HEK293 (cell line): ENCODE results near the gene MTHFD1L.

Experiments
- CTCF ChIA-PET: fragments of 350-600 bp; formaldehyde crosslinking; extraction: SDS; loops from one replicate; lab custom pipeline; 2021; ENCODE audit warnings: antibody characterized with exemption; lab: Yijun Ruan, JAX
- POLR2A ChIA-PET: fragments of 300-600 bp; formaldehyde crosslinking; extraction: SDS; loops from one replicate; lab custom pipeline; 2020; ENCODE audit warnings: antibody characterized with exemption, inconsistent platforms; lab: Yijun Ruan, JAX
- H3K27ac ChIP-seq: fragments of 200-500 bp; sonication (Bioruptor generic); 2 replicates; pipeline ENCODE4 v1.5.1; 2014; ENCODE audit warnings: low read depth, low read length, control low read depth, inconsistent platforms; ENCODE audit errors: extremely low read depth
- H3K36me3 ChIP-seq, 2 experiments: fragments of 200-500 bp in 1 of 2; sonication (Bioruptor generic) in 1 of 2; 1 replicate in 1 of 2; 2 replicates in 1 of 2; pipeline ENCODE4 v1.5.1; 2014 to 2017; ENCODE audit warnings: inconsistent platforms in 2 of 2, low read length in 2 of 2; ENCODE audit not compliant: control insufficient read depth in 2 of 2, insufficient read depth in 1 of 2
- H3K4me1 ChIP-seq: fragments of 200-500 bp; sonication (Bioruptor generic); 2 replicates; pipeline ENCODE4 v1.5.1; 2014; ENCODE audit warnings: mild to moderate bottlenecking, low read length, inconsistent platforms; ENCODE audit not compliant: control insufficient read depth, insufficient read depth
- H3K4me3 ChIP-seq: 2 replicates; pipeline ENCODE4 v1.5.1; 2011; ENCODE audit warnings: low read depth, mild to moderate bottlenecking, control low read depth, low read length, moderate library complexity
- H3K9me3 ChIP-seq: fragments of 200-500 bp; sonication (Bioruptor generic); 2 replicates; pipeline ENCODE4 v1.5.1; 2014; ENCODE audit warnings: low read depth, low read length, inconsistent platforms; ENCODE audit not compliant: control insufficient read depth, insufficient read depth
- HOXA7 ChIP-seq: sonication (generic); formaldehyde crosslinking; IDR thresholded peaks from 2 replicates; pipeline ENCODE4 v1.8.1; 2022; ENCODE audit warnings: missing genetic modification reagents, borderline replicate concordance
- KLF10 ChIP-seq: fragments of 450-650 bp; IDR thresholded peaks from 2 replicates; pipeline ENCODE4 v1.5.1; 2018; ENCODE audit warnings: missing biosample characterization, mild to moderate bottlenecking, missing genetic modification characterization
- KLF7 ChIP-seq: fragments of 450-650 bp; formaldehyde crosslinking; IDR thresholded peaks from 2 replicates; pipeline ENCODE4 v1.5.1; 2016; ENCODE audit warnings: missing biosample characterization, missing genetic modification characterization, borderline replicate concordance
- MEIS1 ChIP-seq: sonication (generic); formaldehyde crosslinking; IDR thresholded peaks from 2 replicates; pipeline ENCODE4 v1.8.1; 2022; ENCODE audit warnings: missing genetic modification reagents, mild to moderate bottlenecking, borderline replicate concordance
- OVOL3 ChIP-seq: fragments of 450-650 bp; formaldehyde crosslinking; IDR thresholded peaks from 2 replicates; pipeline ENCODE4 v1.5.1; 2016; ENCODE audit warnings: missing biosample characterization, missing genetic modification characterization
- SETDB1 ChIP-seq: IDR thresholded peaks from one replicate; pipeline ENCODE4 v1.6.1; 2017; ENCODE audit warnings: mild to moderate bottlenecking, low read length, moderate library complexity, mixed read lengths; ENCODE audit not compliant: insufficient read length
- SP7 ChIP-seq: fragments of 450-650 bp; formaldehyde crosslinking; IDR thresholded peaks from 2 replicates; pipeline ENCODE4 v1.5.1; 2016; ENCODE audit warnings: missing biosample characterization, missing genetic modification characterization
- TRIM28 ChIP-seq: IDR thresholded peaks from 2 replicates; pipeline ENCODE4 v1.6.1; 2011; ENCODE audit warnings: low read length, control low read depth, borderline replicate concordance
- WT1 ChIP-seq: fragments of 450-650 bp; formaldehyde crosslinking; IDR thresholded peaks from 2 replicates; pipeline ENCODE4 v1.5.1; 2016; ENCODE audit warnings: missing biosample characterization, missing genetic modification characterization
- ZEB2 ChIP-seq: fragments of 450-650 bp; formaldehyde crosslinking; IDR thresholded peaks from 2 replicates; pipeline ENCODE4 v1.5.1; 2016; ENCODE audit warnings: missing biosample characterization, missing genetic modification characterization
- ZNF133 ChIP-seq: fragments of 450-650 bp; formaldehyde crosslinking; IDR thresholded peaks from 2 replicates; pipeline ENCODE4 v1.5.1; 2016; ENCODE audit warnings: missing biosample characterization, missing genetic modification characterization
- ZNF146 ChIP-seq: fragments of 450-650 bp; formaldehyde crosslinking; IDR thresholded peaks from 2 replicates; pipeline ENCODE4 v1.5.1; 2016; ENCODE audit warnings: missing biosample characterization, missing genetic modification characterization
- ZNF48 ChIP-seq: fragments of 450-650 bp; formaldehyde crosslinking; IDR thresholded peaks from 2 replicates; pipeline ENCODE4 v1.5.1; 2016; ENCODE audit warnings: missing biosample characterization, missing genetic modification characterization
- ZNF529 ChIP-seq: fragments of 450-650 bp; formaldehyde crosslinking; IDR thresholded peaks from 2 replicates; pipeline ENCODE4 v1.5.1; 2017; ENCODE audit warnings: missing genetic modification characterization, missing biosample characterization; ENCODE audit not compliant: insufficient replicate concordance
- ZNF544 ChIP-seq: fragments of 450-650 bp; formaldehyde crosslinking; IDR thresholded peaks from 2 replicates; pipeline ENCODE4 v1.5.0; 2017; ENCODE audit warnings: missing biosample characterization, missing genetic modification characterization
- ZNF549 ChIP-seq: fragments of 450-650 bp; IDR thresholded peaks from 2 replicates; pipeline ENCODE4 v1.5.1; 2018; ENCODE audit warnings: missing biosample characterization, missing genetic modification characterization, mild to moderate bottlenecking, inconsistent platforms, moderate library complexity
- ZNF610 ChIP-seq: fragments of 450-650 bp; formaldehyde crosslinking; IDR thresholded peaks from 2 replicates; pipeline ENCODE4 v1.5.1; 2016; ENCODE audit warnings: missing biosample characterization, missing genetic modification characterization, borderline replicate concordance
- ZNF621 ChIP-seq: fragments of 450-650 bp; formaldehyde crosslinking; IDR thresholded peaks from 2 replicates; pipeline ENCODE4 v1.5.1; 2017; ENCODE audit warnings: missing biosample characterization, missing genetic modification characterization
- ZNF658 ChIP-seq: fragments of 450-650 bp; formaldehyde crosslinking; IDR thresholded peaks from 2 replicates; pipeline ENCODE4; 2016; ENCODE audit warnings: missing biosample characterization, missing genetic modification characterization
- ZNF768 ChIP-seq: fragments of 450-650 bp; formaldehyde crosslinking; IDR thresholded peaks from 2 replicates; pipeline ENCODE4 v1.5.1; 2018; ENCODE audit warnings: missing biosample characterization, mild to moderate bottlenecking, missing genetic modification characterization
- ZNF776 ChIP-seq: fragments of 450-650 bp; formaldehyde crosslinking; IDR thresholded peaks from 2 replicates; pipeline ENCODE4 v1.5.0; 2017; ENCODE audit warnings: missing biosample characterization, missing genetic modification characterization, borderline replicate concordance
- TF ChIP-seq, protein P1 (sequence below): fragments of 450-650 bp; formaldehyde crosslinking; IDR thresholded peaks from 2 replicates; pipeline ENCODE4 v1.5.1; 2016; ENCODE audit warnings: missing biosample characterization, missing genetic modification characterization
- TF ChIP-seq, protein P2 (sequence below): fragments of 450-650 bp; formaldehyde crosslinking; IDR thresholded peaks from 2 replicates; pipeline ENCODE4 v1.5.1; 2016; ENCODE audit warnings: missing biosample characterization, missing genetic modification characterization
- TF ChIP-seq, protein P3 (sequence below): fragments of 450-650 bp; formaldehyde crosslinking; conservative IDR thresholded peaks from 2 replicates; pipeline ENCODE4 v1.5.1; 2016; ENCODE audit warnings: low read depth, missing biosample characterization, missing genetic modification characterization

MTHFD1L gene

DNA sequence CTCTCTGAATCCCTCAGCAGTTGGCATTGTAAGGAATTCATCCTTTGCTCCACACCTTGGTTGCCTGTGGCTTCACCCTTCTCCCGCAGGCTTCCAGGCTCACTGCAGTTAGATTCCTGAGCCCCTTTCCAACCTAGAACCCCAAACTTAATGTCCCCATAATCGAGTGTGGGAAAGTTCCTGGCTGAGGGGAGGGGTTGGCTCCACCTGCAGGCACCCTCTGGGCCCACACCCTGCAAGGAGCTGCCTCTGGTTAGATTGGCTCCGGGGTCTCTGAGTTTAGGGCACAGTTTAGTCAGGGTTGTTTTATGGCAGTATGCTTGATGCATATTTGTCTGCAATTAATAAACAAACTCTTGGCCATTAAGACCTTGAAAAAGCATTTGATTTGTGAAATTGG is 63.4 kb downstream of the MTHFD1L start:
- POLR2A ChIA-PET: no interaction called here
- Histone ChIP-seq H3K27ac (no peak overlapping the region), H3K36me3 (peaks cover 0 to 16% of the 10 kb centered on the region in 2 experiments; a peak in 2 of 3 replicates), H3K4me1 (no peaks in the 10 kb centered on the region), H3K4me3 (no peak overlapping the region), H3K9me3 (no peaks in the 10 kb centered on the region)
- TF ChIP-seq ZNF146 (tag by site-specific recombination): no peak
- TF ChIP-seq, protein P1, sequence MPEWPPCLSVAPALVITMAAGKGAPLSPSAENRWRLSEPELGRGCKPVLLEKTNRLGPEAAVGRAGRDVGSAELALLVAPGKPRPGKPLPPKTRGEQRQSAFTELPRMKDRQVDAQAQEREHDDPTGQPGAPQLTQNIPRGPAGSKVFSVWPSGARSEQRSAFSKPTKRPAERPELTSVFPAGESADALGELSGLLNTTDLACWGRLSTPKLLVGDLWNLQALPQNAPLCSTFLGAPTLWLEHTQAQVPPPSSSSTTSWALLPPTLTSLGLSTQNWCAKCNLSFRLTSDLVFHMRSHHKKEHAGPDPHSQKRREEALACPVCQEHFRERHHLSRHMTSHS: no peak
- TF ChIP-seq ZNF133: no peak
- no peak for TF ChIP-seq ZNF48 (tag by site-specific recombination)
- no peak for TF ChIP-seq HOXA7
- TF ChIP-seq ZNF776 (tag by site-specific recombination): no peak
- no peak for TF ChIP-seq SETDB1
- TF ChIP-seq, protein P2, sequence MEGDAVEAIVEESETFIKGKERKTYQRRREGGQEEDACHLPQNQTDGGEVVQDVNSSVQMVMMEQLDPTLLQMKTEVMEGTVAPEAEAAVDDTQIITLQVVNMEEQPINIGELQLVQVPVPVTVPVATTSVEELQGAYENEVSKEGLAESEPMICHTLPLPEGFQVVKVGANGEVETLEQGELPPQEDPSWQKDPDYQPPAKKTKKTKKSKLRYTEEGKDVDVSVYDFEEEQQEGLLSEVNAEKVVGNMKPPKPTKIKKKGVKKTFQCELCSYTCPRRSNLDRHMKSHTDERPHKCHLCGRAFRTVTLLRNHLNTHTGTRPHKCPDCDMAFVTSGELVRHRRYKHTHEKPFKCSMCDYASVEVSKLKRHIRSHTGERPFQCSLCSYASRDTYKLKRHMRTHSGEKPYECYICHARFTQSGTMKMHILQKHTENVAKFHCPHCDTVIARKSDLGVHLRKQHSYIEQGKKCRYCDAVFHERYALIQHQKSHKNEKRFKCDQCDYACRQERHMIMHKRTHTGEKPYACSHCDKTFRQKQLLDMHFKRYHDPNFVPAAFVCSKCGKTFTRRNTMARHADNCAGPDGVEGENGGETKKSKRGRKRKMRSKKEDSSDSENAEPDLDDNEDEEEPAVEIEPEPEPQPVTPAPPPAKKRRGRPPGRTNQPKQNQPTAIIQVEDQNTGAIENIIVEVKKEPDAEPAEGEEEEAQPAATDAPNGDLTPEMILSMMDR (tag by site-specific recombination): 0 out of 2 replicates have a peak, but pooled peaks have one; percentile 16
- CTCF ChIA-PET: interaction anchor here (0.6 to 2.9 kb wide), 13 partner anchors 10 to 1520 kb away, joined by 3 to 23 read pairs (median 4); no protein-coding TSS in a partner anchor

DNA sequence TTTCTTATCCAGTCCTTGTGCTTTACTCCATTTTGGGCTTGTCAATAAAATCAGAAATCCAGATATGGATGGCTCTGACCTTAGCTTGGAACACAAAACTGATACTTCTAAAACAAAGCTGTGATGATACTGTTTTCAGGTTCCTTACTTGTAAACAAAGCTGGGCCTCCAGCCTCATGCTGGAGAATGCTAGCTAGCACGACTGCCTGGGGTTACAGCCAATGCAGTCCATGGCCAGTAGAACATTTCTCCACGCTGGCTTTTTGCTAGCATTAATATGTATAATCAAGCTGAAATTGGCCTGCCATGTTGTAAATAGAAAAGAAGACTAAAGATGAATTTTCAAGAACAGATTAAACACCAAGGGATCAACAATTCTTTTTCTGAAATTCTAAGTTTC is 63.9 kb downstream of the MTHFD1L start:
- TF ChIP-seq KLF10 (tag by site-specific recombination) (no peak), SP7 (tag by site-specific recombination) (no peak), ZEB2 (no peak), ZNF529 (tag by site-specific recombination) (no peak), WT1 (no peak), KLF7 (tag by site-specific recombination) (no peak)
- TF ChIP-seq, protein P3, sequence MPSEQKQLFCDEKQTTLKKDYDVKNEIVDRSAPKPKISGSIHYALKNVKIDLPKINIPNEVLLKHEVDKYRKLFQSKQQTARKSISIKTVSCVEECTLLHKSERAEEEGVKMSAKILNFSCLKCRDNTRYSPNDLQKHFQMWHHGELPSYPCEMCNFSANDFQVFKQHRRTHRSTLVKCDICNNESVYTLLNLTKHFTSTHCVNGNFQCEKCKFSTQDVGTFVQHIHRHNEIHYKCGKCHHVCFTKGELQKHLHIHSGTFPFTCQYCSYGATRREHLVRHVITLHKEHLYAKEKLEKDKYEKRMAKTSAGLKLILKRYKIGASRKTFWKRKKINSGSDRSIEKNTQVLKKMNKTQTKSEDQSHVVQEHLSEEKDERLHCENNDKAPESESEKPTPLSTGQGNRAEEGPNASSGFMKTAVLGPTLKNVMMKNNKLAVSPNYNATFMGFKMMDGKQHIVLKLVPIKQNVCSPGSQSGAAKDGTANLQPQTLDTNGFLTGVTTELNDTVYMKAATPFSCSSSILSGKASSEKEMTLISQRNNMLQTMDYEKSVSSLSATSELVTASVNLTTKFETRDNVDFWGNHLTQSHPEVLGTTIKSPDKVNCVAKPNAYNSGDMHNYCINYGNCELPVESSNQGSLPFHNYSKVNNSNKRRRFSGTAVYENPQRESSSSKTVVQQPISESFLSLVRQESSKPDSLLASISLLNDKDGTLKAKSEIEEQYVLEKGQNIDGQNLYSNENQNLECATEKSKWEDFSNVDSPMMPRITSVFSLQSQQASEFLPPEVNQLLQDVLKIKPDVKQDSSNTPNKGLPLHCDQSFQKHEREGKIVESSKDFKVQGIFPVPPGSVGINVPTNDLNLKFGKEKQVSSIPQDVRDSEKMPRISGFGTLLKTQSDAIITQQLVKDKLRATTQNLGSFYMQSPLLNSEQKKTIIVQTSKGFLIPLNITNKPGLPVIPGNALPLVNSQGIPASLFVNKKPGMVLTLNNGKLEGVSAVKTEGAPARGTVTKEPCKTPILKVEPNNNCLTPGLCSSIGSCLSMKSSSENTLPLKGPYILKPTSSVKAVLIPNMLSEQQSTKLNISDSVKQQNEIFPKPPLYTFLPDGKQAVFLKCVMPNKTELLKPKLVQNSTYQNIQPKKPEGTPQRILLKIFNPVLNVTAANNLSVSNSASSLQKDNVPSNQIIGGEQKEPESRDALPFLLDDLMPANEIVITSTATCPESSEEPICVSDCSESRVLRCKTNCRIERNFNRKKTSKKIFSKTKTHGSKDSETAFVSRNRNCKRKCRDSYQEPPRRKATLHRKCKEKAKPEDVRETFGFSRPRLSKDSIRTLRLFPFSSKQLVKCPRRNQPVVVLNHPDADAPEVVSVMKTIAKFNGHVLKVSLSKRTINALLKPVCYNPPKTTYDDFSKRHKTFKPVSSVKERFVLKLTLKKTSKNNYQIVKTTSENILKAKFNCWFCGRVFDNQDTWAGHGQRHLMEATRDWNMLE: no peak
- POLR2A ChIA-PET: no interaction called here
- H3K27ac ChIP-seq: no peak overlapping the region
- no peak overlapping the region for H3K4me3 ChIP-seq
- CTCF ChIA-PET: interaction anchor here (0.6 to 2.9 kb wide), 13 partner anchors 11 to 849 kb away, joined by 3 to 23 read pairs (median 4); no protein-coding TSS in a partner anchor
- no peaks in the 10 kb centered on the region for H3K9me3 ChIP-seq
- H3K36me3 ChIP-seq: peaks cover 0 to 20% of the 10 kb centered on the region in 2 experiments; a peak in 2 of 3 replicates
- H3K4me1 ChIP-seq: no peaks in the 10 kb centered on the region

DNA sequence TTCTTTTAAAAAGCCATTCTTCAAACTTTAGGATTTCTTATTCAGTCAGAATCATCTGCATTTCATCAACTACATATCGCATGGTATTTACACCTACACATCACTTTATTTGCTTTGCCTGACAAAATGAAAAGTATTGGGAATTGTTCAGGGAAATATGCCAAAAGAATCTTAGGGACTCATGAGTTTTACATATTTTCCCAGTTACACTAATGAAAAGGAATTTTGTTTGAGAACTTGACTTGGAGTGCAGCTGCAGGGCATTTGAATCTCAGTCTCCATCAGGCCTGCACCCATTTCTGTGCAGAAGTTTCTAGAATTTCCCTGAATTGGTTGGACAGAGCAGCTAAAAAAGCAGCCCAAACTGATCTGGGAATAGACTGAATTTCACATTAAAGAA is 65.3 kb downstream of the MTHFD1L start:
- Histone ChIP-seq H3K4me3 (no peak overlapping the region), H3K9me3 (no peaks in the 10 kb centered on the region), H3K36me3 (peaks cover 0 to 20% of the 10 kb centered on the region in 2 experiments; a peak in 2 of 3 replicates), H3K4me1 (no peaks in the 10 kb centered on the region), H3K27ac (no peak overlapping the region)
- POLR2A ChIA-PET: no interaction called here
- CTCF ChIA-PET: interaction anchor here (0.5 to 2.9 kb wide), 6 partner anchors 26 to 538 kb away, joined by 3 to 23 read pairs (median 4); no protein-coding TSS in a partner anchor
- TF ChIP-seq ZNF768 (tag by site-specific recombination) (no peak), ZNF621 (tag by site-specific recombination) (no peak), TRIM28 (no peak), ZNF549 (no peak), ZNF610 (no peak), MEIS1 (CRISPR knock-in tag) (no peak), ZNF544 (tag by site-specific recombination) (no peak), OVOL3 (tag by site-specific recombination) (no peak), ZNF658 (tag by site-specific recombination) (no peak)
